SIG-M5 treated with dmso at 0.1 percent for 504 hours (cell line): ENCODE data around the gene BCAP29.
"Not testable (repeated sequence)": the region's sequence is repeated elsewhere in the genome, so short reads cannot be mapped to it uniquely, and the experiment has no call there.

Experiments
- DNase-seq: peaks from one replicate; lab custom pipeline; 2025; ENCODE audit not compliant: unreplicated experiment; lab: John Stamatoyannopoulos, UW

BCAP29 gene

DNA sequence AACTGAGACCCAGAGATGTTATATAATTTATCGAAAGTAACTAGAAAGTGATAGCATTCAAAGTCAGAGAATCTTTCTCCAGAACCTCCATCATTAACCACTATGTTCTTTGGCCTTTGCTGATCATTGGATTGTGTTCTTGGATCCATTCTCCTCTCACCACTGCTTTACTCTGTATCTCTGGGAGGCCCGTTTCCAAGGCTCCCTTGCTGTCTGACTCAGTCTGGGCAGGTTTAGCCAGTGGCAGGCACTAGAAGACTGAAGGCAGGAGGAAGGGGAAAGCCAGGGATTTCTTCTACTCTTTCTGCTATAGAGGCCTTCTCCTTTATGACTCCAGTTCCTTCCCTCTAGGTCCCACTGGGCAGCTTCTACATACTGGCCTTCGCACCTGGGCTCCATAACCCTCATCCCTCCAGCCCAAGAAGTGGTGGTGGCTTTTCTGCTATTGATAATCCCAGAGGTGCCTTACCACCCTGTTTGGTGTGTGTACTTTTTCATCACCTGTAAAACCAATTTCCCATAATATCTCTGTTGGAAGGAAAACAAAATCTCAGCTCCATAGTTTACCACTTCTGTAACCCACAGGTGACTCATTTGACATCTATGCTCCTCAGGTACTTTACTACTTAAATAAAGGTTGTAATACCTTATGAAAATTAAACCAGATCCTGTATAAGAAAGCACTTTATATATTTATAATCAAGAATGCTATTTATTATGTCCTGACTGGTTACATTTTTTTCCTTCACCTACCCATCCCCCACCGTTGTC, 36.0 kb downstream of the BCAP29 start:
- DNase-seq, result no peak

DNA sequence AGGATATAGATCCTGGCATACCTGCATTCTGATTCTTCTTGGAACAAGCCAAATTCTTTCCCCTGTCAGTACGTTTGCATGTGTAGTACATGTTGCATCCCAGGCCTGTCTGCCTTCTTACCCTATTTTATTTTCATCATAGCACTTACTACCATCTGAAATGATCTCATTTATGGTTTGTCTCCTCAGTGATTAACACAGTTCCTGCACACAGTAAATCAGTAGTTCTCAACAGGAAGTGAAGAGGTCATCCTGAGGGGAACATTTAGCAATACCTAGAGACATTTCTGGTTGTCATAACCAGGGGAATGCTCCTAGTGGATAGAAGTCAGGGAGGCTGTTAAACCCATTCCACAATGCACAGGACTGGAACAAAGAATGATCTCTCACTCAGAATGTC, 42.4 kb downstream of the BCAP29 start:
- DNase-seq, result peak; percentile 67

DNA sequence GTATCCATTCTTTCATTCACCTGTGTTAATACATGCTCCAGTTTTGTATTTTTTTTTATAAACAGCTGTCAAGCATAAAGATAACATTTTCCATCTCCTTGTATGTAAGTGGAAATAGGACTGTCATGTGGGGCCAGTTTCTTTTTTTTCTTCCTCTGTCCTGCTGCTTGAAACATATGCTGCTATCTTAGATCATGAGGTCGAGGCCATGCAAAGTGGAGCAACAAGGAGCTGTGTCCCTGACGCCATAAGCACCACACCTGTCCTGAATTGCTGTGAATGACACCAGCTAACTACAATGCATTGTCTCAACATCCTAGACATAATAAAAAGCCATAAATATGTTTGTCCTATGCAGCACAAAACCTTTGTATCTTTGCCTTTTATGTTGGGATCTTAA, 42.8 kb downstream of the BCAP29 start:
- DNase-seq, result no peak

DNA sequence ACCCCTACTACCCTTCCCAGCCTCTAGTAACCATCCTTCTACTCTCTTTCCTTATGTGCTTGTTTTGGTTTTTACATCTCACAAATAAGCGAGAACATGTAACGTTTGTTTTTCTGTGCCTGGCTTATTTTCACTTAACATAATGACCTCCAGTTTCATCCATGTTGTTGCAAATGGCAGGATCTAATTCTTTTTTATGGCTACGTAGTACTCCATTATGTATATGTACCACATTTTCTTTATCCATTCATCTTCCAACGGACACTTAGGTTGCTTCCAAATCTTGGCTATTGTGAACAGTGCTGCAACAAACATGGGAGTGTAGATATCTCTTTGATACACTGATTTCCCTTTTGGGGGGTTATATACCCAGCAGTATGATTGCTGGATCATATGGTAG, 47.0 kb downstream of the BCAP29 start:
- DNase-seq, result no peak

DNA sequence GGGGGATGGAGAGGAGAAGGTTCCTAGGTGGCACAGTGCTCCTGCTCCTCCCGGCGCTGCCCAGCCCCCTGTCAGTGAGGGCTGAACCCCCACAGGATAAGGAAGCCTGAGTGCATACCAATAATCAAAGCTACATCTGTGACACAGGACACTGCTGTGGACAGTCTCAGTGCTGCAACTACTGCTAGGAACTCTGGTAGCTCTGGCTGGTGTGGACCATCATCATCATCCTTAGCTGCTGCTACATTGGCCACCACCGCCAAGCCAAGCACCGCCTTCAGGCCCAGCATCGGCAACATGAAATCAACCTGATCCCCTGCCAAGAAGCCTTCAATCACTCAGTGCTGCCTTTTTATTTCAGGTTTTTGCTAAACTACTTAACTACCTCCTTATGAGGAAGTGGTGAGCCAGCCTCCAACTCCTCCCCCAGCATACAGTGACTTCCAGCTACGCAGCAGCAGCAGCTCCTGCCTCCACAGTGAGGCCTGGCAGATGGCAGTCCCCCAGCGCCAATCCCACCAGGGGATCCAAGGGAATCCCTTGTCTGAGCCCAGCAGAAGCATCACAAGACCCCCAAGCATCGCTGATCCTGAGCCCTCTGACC, 48.5 kb downstream of the BCAP29 start:
- peak; percentile 30 for DNase-seq

DNA sequence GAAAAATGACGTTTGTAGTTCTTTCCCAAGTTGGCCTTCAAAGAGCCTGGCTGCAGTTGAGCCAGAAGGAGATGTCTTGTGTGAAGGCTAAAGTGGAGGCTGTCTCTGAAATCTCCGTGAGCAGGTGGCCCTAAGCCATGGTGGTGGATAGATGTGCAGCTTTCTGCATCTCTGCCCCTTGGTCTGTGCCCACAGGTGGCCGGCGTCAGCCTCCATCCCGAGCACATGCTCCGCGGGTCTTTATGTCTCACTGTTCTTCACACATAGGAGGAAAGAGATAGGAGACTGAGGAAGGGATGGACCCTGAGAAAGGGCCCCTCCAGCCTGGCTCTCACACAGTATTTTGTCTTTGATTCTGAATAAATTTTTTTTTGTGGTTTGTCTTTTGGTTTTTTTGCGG, 50.3 kb downstream of the BCAP29 start:
- DNase-seq, result no peak

DNA sequence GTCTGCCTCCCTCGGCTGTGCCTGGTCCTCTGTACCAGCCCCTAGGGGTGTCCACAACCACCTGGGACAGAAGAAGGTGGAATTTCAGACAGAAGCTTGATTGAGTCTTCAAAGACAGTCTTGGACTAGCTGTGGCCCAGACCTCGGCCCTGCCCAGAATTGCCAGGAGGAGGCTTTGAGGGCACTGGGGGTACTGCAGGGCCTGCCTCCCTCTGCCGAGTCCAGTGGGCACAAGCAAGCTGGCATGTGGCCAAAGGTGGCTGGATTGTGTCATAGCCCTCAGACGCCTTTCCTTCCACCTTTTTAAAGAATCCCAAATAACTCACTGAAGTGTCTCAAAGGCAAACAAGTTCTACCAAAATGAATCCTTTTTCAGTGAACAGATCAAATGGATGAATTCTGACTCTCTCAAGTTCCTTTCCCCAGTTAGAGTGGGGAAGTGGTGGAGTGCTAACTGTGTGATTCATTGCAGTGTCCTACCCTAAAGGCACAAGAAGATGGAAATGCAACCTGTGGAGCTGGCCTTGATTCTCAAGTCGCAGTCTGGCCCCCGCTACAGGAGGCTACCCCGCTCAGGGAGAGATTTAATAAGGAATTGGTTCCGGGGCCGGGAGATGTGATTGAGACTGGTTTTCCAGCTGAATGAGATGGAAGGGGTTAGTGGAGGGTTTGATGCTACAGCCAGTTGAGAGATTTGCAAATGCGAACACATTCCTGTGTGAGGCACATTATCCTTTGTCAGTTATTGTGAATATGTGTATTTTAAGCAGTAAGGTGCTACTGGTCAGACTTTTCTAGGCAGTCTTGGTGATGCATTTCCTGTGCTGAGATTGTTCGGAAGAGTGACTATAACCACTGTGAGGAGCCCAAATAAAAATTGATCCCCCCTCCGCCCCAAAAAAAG, 51.8 kb downstream of the BCAP29 start:
- no peak for DNase-seq

DNA sequence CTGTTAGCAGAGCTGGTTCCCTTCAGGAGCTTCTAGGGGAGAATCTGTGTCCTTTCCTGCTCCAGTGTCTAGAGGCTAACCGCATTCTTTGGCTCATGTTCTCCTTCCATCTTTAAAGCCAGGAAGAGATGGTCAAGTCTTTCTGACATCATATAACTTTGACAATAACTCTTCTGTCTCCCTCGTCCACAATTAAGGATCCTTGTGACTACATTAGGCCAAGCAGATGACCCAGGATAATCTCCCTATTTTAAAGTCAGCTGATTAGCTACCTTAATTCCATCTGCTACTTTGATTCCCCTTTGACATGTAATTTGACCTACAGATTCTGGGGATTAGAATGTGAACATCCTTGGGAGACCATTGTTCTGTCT, 52.4 kb downstream of the BCAP29 start:
- no peak for DNase-seq

DNA sequence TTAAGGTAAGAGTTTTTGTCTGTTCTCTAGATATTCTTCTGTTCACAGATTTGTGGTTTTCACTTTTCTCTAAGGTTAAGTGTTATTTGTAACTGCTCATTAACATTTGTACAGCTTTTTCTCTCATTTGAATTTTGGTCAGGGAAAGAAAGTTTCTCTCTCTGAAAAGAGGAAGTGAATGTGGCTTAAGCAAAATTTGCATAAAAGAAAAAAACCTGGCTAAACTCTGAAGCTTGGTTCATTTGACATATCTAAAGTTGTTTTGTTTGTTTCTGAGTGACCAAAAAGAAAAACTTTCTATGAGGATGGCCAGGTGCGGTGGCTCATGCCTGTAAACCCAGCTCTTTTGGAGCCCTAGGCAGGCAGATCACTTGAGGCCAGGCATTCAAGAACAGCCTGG, 58.5 kb downstream of the BCAP29 start:
- peak; percentile 48 for DNase-seq

DNA sequence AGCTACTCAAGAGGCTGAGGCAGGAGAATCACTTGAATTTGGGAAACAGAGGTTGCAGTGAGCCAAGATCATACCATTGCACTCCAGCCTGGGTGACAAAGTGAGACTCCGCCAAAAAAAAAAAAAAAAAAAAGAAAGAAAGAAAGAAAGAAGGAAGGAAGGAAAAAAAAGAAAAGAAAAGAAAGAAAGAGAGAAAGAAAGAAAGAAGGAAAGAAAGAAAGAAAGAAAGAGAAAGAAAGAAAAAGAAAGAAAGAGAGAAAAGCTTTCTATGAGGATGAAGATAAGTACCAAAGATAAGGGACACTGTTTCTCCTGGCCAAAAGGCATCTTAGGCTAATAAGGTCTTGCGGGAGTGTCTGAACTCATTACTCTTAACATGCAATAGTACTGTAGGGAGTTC, 59.0 kb downstream of the BCAP29 start:
- DNase-seq, result not testable (repeated sequence)

DNA sequence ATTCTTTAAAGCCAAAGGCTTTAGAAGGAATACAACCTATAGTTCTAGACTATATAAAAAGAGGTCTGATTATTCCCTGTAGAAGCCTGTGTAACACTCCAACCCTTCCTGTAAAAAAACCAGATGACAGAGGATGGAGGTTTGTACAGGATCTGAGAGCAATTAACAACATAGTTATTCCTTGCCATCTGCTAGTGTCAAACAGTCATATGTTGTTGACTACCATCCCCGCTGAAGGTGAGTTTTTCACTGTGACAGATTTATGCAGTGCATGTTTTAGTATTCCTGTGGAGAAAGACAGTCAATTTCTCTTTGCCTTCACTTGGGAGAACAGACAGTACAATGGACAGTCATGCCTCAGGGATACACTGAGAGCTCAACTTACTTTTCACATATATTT, 61.6 kb downstream of the BCAP29 start:
- DNase-seq, result no peak

DNA sequence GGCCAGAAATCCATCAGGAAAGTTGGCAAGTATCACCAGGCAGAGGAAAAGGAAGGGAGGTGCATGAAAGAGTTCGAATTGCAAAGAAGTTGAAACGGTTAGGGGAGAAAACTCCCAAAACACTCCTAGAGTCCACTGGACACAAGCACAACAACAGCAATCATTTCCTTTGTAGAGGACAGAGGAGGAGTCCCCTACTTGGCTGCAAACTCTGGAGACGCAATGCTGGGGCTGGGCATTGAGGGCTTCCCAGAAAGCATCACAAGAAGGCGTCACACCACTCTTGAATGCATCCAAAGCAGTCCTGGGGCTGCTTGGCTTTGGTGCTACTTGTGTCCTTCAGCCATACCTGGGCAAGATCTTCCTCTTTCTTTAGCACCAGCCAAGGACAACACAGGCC, 62.5 kb downstream of the BCAP29 start:
- no peak for DNase-seq

DNA sequence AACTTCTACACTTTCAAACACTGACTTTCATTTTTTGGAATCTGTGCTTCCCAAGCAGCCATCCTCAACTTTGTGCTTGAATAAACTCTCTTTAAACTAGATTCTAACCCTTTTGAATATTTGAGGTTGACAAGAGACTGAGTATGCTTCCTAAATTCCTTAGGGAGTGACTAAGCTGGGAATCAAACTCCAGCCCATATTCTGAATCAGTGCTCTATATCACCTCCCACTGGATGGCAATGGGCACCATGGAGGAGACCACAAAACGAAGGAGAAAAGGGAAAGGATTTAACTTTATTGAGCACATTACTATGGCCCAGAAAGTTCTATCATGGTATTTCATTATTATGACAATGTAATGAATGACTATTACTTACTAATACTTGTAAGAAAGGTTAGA, 63.4 kb downstream of the BCAP29 start:
- DNase-seq, result no peak

DNA sequence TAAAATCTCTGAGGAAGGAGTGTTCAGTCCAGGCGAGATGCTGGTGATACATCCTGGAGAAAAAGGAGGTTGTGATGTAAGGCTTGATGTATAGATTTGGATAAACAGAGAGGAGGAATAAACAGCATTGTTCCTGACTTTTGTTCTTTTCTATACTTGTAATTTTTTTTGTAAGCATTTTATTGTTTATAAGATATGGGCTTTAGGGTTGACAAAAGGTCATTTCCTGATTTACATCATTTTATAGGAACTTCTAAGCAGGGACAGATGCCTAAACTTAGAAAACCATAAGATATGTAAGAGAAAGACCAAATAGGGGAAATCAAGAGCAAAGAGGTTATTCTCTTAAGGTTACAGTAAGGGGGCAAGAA, 63.9 kb downstream of the BCAP29 start:
- no peak for DNase-seq

DNA sequence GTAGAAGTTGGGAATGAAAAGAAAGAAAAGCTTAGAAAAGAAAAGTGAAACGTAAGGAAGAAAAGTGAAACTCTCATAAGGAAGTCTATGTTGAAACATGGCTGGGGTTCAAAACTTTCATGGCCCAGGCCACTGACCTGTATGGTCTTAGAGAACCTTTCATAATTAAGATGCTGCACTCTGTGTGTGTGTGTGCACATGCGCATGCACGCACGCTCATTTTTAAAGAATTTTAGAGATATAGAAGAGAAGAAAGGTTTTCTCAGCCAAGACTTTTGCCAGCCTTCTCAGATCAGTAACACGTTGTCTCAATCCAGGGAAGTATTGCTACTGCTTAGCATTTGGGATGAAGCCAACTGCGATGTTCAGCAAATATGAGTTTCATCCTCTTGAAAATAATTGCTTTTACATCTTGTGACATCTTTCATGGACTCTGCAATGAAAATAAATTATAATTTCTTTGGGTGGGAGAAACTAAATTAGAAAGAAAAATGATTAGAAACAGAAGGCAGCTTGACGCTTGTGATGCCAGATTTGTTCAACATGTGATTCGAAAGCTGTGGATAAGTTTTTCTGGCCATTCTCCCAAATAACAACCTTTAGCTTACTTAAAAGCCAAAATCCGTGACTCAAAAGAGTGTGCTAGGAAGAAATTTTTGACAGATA, 64.4 kb downstream of the BCAP29 start:
- DNase-seq, result no peak

DNA sequence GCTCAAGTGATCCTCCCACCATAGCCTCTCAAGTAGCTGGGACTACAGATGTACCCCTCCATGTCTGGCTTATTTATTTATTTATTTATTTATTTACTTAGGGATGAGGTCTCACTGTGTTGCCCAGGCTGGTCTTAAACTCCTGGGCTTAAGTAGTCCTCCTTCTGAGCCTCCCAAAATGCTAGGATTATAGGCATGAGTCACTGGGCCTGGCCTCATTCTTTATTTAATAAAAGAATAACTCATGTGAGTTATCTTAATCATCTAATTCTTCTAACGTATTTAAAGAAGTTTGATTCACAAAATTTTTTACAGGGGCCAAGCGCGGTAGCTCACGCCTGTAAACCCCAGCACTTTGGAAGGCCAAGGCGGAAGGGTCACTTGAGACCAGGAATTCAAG, 72.6 kb downstream of the BCAP29 start:
- DNase-seq, result no peak

DNA sequence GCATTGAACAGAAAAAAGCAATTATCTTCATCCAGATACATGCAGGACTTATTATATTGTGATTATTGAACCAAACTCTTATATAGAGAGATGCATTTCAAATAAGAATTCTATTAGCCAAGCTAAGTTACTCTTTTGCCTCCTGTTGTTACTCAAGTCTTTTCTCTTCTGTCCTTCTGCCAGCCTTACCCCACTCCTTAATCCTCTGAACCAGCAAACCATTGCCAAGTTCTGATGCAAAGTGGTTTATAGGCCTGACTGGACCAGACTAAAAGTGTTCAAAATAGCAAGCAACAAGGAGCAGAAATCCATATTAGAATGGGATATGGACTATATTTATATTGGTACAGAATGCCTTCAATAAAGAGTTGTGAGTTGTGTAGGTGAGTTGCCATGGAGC, 78.4 kb downstream of the BCAP29 start:
- no peak for DNase-seq

DNA sequence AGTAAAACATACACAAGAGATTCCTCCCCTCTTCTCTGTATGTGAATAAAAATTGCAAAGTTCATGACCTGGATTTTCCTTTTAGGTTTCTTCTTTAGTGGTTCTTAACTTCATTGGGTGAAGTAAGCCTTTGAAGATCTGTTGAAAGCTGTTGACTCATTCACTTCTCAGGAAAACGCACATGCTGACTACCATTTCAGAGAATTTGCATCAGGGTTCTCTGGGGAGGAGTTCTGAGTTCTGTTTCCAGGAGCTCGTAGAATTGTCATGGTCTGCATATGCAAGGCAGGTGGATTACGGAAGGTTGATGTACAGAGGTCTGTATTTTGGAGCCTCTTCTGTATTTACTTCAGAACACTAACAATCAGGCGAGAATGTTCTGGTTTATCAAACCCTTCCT, 79.6 kb downstream of the BCAP29 start:
- DNase-seq, result peak; percentile 49

DNA sequence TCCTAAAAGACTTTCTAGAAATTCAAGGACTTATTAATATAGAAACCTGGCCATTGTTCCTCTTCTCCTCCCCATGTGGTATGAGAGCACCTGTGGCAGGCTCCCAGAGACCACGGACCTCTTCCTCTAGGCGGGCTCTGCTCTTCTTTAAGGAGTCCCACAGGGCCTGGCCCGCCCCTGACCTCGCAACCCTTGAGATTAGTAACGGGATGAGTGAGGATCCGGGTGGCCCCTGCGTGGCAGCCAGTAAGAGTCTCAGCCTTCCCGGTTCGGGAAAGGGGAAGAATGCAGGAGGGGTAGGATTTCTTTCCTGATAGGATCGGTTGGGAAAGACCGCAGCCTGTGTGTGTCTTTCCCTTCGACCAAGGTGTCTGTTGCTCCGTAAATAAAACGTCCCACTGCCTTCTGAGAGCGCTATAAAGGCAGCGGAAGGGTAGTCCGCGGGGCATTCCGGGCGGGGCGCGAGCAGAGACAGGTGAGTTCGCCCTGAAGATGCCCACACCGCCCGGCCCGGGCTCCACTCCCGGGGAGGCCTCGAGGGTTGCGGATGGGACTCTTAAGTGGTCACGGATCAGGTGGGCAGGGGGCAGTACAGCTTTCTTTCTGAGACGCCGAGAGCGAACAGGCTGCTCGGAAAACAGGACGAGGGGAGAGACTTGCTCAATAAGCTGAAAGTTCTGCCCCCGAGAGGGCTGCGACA, 80.5 kb downstream of the BCAP29 start, which contains the start of gene SLC26A4:
Gene SLC26A4, plus strand, starts transcription at position 448 of the 700 bp plus-strand sequence. CDS start 814 bp downstream, outside the sequence.
- no peak for DNase-seq

DNA sequence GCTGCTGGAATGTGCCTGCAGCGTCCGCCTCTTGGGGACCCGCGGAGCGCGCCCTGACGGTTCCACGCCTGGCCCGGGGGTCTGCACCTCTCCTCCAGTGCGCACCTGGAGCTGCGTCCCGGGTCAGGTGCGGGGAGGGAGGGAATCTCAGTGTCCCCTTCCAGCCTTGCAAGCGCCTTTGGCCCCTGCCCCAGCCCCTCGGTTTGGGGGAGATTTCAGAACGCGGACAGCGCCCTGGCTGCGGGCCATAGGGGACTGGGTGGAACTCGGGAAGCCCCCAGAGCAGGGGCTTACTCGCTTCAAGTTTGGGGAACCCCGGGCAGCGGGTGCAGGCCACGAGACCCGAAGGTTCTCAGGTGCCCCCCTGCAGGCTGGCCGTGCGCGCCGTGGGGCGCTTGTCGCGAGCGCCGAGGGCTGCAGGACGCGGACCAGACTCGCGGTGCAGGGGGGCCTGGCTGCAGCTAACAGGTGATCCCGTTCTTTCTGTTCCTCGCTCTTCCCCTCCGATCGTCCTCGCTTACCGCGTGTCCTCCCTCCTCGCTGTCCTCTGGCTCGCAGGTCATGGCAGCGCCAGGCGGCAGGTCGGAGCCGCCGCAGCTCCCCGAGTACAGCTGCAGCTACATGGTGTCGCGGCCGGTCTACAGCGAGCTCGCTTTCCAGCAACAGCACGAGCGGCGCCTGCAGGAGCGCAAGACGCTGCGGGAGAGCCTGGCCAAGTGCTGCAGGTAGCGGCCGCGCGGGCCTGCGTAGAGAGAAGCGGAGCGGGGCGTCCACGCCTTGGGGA, 81.2 kb downstream of the BCAP29 start:
- peak; percentile 49 for DNase-seq
